Dermis blood vessel endothelial cell (primary cell): ENCODE data around the gene PLAGL2. TPM values are rescaled to one million over a fixed set of nuclear protein-coding genes. Genes with fewer than 3 reads are reported as not detected.
A peak's percentile ranks its signal among the peaks of the same experiment; 100 is the strongest.
"Not testable (repeated sequence)": the region's sequence is repeated elsewhere in the genome, so short reads cannot be mapped to it uniquely, and the experiment has no call there.

Experiments
- DNase-seq: peaks from one replicate; pipeline ENCODE4 v3.0.0; 2010
- total RNA-seq: library from RNA; depleted of rRNA; stranded (reverse); fragments of >200 nt; gene quantifications from 2 replicates; pipeline ENCODE4 v1.2.3, GENCODE V29; 2014

PLAGL2 gene, protein sequence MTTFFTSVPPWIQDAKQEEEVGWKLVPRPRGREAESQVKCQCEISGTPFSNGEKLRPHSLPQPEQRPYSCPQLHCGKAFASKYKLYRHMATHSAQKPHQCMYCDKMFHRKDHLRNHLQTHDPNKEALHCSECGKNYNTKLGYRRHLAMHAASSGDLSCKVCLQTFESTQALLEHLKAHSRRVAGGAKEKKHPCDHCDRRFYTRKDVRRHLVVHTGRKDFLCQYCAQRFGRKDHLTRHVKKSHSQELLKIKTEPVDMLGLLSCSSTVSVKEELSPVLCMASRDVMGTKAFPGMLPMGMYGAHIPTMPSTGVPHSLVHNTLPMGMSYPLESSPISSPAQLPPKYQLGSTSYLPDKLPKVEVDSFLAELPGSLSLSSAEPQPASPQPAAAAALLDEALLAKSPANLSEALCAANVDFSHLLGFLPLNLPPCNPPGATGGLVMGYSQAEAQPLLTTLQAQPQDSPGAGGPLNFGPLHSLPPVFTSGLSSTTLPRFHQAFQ
- 2.6 and 4.1 TPM in 2 replicates for total RNA-seq

DNA sequence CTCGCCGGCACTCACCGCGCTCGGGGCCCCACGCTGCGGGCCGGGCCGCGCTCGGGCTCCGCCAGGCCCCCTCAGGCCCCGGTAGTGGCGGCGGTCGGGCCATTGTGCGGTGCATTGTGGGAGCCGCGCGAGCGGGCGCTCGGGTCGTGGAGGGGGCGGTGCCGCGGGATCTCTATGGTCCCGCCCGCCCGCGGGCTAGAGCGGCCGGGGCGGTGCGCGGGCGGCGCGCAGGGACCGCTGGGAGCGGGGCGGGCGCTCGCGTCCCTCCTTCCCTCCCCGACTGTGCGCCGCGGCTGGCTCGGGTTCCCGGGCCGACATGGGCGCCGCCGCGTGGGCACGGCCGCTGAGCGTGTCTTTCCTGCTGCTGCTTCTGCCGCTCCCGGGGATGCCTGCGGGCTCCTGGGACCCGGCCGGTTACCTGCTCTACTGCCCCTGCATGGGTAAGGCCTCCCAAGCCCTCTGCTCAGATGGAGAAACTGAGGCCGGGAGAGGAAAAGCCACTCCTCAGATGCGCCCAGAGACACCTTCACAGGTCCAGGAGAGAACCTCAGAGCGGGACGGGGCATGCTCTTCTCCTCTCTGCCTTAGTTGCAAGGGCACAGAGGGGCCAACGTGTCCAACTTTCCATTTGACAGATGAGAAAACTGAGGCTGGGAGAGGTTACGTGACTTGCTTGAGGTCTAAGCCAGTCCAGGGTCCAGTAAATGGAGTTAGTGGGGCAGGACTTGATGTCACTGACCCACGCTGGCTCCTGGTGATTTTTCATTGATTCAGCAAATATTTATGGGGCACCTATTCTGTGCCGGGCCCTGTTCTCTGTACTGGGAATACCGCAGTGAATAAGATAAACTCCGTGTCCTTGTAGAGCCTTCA, at the start of gene PLAGL2, which contains the start of gene POFUT1:
Gene PLAGL2, minus strand, starts transcription at position 118 of the 873 bp plus-strand sequence. CDS start 5,565 bp downstream, outside the sequence.
Gene POFUT1, plus strand, starts transcription at position 255 of the 873 bp plus-strand sequence. Its CDS starts 62 bp downstream, at position 317.
- peak; percentile 89 for DNase-seq

DNA sequence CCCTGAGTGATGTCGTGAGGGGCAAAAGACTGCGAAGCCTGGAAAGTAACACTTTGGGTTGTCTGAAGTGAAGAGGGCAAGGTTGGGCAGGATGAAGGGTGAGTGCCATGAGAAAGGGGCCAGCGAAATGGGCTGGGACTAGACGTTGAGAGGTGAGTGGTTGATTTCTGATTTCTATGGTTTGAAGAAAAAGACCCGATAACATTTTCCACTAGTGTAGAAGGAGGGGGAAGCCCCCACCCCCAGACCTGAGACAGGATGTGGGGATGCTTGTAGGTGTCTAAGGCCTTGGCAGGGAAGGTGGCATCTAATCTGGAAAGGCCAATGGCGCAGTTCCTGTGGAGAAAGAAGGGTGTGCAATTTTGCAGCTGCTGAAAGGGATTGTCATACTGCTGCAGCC, 44.6 kb upstream of the PLAGL2 start:
- no peak for DNase-seq

DNA sequence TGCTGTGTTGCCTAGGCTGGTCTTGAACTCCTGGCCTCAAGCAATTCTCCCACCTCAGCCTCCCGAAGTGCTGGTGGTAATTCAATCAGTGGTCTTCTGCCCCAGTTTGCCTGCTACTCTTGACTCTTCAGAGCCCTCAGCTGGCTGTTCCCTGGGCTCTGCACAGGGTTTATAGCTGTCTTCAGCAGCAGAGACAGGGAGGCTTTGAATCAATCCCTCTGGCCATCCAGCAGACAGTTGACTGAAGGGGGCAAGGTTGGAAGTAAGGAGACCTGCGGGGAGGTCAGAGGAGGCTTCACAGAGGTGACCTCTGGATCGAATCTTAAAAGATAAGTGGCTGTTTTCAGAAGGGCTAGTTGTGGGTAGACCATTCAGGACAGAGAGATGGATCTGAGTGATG, 43.9 kb upstream of the PLAGL2 start:
- DNase-seq = no peak

DNA sequence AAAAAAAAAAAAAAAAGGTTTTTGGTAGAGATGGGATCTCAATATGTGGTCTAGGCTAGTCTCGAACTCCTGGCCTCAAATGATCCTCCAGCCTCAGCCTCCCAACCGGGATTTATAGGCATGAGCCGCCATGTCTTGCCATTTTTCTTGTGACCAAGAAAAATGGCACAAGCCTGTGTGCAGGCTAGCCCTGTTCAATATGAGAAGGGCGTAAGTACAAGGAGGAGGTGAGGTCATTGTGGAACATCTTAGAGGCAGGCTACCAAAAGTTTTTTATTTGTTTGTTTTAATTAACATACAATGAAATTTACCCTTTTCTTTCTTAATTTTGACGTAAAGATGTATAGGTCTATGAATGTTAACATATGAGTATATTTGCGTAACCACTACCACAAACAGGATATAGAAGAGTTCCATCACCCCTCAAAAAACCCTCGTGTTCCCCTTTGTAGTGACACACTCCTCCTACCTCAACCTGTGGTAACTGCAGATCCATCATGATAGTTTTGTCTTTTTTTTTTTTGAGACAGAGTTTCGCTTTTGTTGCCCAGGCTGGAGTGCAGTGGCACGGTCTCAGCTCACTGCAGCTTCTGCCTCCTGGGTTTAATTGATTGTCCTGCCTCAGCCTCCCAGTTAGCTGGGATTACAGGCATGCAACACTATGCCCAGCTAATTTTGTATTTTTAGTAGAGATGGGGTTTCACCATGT, 41.6 kb upstream of the PLAGL2 start:
- DNase-seq = no peak

DNA sequence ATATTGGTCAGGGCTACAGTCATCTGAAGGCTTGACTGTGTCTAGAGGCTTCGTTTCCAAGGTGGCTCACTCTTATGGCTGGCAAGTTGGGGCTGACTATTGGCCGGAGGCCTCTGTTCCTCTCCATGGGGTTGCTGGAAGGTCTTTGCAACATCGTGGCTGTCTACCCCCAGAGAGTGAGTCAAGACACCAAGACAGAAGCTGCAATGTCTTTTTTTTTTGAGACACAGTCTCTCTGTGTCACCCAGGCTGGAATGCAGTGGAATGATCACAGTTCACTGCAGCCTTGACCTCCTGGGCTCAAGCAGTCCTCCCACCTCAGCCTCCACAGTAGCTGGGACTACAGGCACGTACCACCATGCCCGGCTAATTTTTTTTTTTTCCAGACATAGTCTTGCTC, 40.5 kb upstream of the PLAGL2 start:
- DNase-seq = no peak

DNA sequence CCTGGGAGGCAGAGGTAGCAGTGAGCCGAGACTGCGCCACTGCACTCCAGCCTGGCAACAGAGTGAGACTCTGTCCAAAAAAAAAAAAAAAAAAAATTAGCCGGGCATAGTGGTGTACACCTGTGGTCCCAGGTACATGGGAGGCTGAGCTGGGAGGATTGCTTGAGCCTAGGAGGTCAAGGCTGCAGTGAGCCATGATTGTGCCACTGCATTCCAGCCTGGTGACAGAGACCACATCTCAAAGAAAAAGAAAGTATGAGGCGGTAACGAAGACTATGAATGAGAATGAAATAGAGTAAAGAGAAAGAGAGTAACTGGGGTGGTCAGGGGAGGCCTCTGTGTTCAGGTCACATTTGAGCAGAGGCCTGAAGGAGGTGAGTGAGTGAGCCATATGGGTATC, 38.7 kb upstream of the PLAGL2 start:
- not testable (repeated sequence) for DNase-seq

DNA sequence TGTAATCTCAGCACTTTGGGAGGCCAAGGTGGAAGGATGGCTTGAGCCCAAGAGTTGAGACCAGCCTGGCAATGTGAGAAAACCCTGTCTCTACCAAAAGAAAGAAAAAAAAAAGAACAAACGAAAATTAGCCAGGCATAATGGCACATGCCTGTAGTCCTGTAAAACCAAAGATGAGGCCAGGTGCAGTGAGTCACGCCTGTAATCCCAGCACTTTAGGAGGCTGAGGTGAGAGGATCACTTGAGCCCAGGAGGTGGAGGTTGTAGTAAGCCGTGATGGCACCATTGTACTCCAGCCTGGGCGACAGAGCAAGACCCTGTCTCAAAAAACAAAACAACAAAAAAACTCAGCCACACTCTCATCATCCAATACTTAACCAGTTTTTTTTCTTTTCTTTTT, 37.4 kb upstream of the PLAGL2 start:
- no peak for DNase-seq

DNA sequence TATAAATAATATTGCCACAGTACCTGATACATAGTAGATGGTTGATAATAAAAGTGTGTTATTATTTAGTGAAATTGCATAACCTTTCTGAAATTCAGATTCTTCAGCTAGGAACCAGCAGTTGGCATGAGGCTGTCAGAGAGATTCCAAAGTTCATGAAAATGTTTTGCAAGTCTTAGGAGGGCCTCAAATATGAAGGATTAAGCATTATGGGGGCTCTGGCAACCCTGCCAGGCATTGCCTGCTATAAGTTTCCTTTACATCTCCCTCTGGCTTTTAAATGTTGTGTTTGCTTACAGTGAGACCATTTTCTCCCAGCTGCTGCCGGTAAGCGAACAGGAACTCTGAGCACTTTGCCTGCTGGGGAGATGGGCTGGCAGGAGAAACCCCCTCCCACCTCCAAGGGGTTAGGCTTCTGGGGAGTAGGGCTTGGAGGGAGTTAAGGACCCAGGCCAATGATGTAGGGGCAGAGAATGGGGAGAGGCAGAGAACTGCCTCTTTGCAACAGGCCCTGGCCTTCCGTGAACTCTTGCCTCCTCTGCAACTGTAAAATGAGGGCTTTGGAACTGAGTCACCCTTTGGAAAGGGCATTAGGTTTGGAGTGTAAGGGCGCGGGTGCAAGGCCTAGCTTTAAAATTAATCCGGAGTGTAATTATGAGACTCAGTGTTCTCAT, 36.7 kb upstream of the PLAGL2 start:
- no peak for DNase-seq

DNA sequence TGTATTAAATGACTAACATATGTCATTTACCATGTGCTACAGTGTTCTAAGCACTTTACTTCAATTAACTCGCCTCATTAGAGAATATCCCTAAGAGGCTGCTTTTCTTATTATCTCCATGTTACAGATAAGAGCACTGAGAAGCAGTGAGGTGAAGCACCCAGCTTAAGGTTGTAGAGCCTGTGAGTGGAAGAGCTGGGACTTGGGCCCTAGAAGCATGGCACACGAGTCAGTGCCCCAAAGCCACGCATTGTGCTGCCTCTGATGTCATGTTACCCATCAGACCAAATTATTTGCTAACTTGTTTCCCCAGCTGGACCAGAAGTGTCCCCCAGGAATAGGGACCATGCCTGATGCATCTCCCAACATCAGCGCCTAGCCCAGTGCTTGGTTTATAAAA, 34.3 kb upstream of the PLAGL2 start:
- DNase-seq = no peak

DNA sequence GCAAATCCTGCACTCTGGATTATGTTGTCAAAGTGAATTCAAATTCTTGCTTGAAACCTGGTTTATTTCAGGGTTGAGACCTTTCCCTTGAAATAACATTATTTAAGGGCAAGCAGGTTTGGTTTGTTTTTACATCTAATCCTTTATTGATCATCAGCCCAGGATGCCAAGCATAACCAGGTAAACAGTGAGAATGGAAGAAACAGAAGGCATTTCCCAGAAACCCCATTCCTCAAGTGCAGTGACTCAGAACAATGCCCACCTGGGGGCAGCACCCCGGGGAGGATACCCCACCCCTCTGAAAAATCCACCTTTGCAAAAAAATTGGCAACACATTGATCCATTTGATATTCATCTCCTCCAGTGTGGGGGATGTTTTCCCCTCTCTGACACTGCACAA, 32.7 kb upstream of the PLAGL2 start:
- DNase-seq = no peak

DNA sequence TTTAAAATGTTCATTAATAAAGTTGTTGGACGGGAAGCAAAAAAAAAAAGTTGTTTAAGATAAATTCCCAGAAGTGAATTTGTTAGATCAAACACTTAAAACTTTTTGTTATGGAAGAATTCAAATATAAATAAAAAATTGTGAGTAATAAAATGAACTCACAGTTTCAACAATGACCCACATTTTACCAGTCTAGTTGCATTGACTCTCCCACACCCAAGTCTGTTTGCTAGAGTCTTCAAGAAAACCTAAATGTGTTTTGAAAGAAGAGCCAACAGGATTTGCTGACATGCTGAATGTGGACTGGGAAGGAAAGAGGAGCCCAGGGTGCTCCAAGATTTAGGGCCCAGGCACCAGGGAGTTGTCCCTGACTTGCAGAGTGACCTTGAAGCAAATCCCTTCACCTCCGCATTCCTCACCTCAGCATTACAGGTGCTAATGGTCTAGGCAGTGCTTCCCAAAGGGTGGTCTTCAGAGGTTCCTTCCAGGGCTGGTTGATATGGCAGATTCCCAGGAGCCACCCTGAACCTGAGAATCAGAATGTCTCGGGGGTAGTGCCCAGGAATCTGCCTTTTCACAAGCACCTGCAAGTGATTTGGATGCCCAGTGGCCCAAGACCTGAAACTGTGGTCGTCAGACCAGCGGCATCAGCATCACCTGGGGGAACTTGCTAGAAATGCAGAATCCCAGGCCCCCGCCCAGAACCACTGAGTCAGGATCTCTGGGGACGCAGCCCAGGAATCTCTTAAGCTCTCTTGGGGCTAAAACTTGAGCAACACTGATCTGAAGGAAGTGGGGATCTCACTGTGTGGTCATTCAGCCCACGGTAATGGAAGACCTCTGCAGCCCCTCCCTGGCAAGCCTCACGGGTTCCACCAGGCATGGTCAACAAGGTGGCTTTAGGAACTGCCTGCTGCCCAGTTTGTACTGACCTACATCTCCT, 31.2 kb upstream of the PLAGL2 start:
- no peak for DNase-seq

DNA sequence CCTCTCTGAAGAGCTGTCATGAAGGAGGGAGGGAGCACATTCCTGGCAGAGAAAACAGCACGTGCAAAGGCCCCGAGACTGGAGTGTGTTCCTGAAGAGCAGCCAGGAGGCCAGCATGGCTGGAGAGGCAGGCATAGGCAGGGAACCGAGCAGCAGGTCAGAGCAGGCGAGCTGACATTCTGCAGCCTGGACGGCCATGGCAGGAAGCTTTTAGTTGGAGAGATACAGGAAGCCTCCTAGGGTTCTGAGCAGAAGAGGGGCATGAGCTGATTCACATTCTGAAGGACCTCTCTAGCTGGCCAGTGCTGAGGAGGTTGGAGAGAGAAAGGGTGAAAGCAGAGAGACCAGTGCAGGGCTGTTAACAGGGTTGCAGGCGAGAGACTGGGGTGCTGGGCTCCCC, 29.9 kb upstream of the PLAGL2 start:
- DNase-seq = no peak

DNA sequence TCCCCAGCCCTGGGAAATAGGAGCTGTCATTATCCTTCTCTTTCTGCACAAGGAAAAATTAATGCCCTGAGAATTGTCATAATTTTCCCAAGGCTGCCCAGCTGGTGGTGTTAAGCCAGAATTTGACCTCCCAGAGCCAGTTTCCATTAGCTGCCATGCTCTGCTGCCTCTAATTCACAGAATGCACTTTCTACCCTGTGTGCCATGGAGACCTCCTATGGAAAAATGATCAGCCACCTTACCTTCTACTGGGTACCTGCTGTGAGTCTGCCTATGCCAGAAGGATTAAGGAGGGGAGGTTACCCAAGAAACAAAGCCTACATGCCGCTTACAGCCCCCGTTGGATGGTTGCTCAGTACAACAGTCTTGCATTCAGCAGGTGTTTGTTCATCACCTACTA, 29.3 kb upstream of the PLAGL2 start:
- DNase-seq = no peak

DNA sequence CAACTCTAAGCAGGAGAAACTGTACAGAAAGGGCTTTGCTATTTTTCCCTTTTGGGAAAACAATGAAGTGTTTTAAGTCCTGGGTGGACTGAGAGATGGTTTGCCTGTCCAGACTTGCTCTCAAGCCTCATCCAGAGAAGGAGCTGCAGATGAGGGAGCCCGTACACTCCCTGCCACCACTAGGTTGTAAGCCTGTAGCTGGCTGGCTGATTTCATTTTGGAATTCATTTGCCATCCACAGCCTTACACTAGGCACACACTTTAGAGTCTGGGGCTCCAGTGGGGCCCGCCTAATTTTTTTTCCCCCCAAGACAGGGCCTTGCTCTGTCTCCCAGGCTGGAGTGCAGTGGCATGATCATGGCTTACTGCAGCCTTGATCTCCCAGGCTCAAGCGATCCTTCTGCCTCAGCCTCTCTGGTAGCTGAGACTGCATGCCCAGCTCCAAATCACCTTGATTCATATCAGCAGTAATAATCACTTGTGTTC, 28.5 kb upstream of the PLAGL2 start:
- no peak for DNase-seq

DNA sequence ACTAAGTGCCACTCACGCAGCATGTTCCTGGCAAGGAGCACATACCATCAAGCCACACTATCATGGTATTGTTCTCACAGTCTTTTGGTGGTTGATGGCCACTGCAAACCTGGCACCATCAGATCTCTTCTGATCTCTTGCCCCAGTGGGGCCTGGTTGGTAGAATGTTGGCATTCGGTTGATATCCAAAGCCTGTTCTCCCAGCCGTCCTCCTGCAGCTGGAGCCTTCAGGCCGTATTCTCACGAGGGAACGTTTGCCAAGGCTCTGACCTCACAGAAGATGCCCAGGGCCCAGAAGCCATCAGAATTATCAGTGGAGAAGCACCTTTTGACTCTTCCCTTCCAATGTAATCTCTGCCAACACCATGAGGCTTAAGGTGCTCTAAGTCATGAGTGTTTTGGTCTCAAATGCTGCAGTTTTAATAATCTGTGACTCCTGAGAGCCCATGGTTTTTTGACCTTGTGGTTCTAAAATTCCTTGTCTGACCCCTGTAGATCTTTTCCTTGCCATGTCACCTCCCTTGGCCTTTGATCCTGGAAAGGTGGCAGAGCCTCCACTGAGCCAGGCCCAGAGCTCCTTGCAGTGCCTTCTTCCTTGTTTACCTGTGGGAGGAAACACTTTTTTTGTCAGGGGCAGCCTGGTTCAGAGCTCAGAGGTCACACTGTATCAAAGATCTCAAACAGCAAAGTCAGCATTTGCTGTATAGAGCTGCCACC, 27.9 kb upstream of the PLAGL2 start:
- no peak for DNase-seq

DNA sequence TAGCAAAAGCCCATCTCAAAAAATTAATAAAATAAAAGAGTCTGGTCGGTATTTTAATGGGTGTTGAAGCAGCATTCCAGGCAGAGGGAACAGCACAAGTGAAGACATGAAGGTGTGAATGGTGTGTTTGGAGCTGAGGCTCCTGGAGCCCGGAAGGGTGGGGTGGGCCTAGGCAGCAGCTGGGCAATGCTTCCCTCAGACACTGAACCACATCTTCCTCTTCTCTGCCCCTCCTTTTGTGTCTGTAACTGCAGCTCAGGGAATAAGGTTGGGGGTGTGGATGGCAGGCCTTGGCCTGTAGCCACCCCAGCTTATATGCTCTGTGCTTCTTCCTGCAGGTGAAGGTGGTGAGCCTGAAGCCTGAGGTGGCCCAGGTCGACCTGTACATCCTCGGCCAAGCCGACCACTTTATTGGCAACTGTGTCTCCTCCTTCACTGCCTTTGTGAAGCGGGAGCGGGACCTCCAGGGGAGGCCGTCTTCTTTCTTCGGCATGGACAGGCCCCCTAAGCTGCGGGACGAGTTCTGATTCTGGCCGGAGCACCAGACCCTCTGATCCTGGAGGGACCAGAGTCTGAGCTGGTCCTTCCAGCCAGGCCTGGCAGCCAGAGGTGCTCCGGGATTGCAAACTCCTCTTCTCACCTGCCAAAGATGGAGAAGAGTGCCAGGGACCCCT, 26.7 kb upstream of the PLAGL2 start:
- DNase-seq = no peak

DNA sequence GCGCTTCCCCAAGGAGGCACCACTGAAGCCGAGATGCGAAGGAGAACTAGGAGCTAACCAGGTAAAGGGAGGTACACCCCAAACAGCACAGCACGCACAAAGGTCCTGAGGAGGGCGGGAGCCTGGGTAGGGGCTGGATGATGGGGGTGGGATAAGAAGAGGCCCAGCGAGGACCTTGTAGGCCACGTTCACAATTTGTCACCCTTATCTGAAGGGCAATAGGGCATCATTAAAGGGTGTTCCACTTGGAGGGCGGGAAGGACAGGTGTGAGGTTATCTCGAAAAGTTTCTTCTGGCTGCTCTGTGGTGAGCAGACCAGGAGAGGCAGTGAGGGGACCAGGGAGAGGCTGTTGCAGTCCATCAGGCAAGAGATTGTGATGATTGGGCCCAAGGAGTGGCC, 25.7 kb upstream of the PLAGL2 start:
- DNase-seq = no peak

DNA sequence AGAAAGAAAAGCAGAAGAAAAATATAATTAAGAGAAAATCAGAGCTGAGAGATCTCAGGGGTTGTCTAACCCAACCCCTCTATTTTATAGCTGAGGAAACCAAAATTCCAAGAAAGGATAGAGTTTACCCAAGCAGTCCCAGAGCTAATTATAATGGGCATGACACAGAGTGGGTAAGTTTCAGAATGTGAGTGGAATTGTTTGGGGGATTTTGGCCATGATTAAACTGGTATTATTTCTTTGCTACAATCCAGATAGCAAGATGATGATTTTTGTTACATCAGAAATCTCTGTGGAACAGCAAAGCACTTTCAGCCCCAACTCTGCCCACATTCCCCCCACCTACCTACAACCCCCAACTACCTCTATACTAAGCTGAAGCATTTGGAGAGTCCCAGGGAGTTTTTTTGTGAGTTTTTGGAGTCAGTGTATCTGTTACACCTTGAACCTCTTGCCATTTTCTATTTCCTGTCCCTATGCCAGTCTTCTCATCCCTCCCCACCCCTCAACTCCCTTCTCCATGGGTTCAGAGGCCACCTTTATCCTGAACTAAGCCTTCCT, 24.9 kb upstream of the PLAGL2 start:
- DNase-seq = no peak

DNA sequence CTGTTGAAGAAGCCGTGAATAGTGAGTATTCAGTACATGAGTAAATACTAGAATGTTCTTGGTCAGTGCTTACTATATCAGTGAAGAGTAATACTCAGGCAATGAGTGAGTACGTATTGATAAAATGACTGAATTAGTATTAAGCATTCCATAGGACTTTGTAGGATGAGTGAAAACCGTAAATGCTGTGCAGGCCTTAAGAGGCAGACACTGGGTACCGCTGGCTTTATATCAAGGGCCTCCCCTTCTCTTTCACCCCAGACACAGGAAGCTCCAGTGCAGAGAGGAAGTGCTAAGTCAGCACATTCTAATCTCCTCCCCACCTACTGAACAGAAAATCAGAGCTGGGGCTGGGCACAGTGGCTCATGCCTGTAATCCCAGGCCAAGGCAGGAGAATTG, 24.3 kb upstream of the PLAGL2 start:
- DNase-seq = peak; percentile 33
